HepG2 (cell line): Measurements from ENCODE around the gene ZBED5. TPM values are rescaled to one million over a fixed set of nuclear protein-coding genes. Genes with fewer than 3 reads are reported as not detected.
A peak's percentile ranks its signal among the peaks of the same experiment; 100 is the strongest.

ENCODE experiments used
- ATRX ChIP-seq: sonication (generic); formaldehyde crosslinking; IDR thresholded peaks from 2 replicates; pipeline ENCODE4 v1.4.0; 2020; ENCODE audit warnings: missing genetic modification reagents, borderline replicate concordance
- ETV6 ChIP-seq: sonication (generic); formaldehyde crosslinking; conservative IDR thresholded peaks from 2 replicates; pipeline ENCODE4 v1.4.0; 2020; ENCODE audit warnings: missing genetic modification reagents
- GATA4 ChIP-seq: sonication (generic); IDR thresholded peaks from 2 replicates; pipeline ENCODE4 v1.6.1; 2016; ENCODE audit warnings: antibody characterized with exemption, low read depth, borderline replicate concordance
- GATAD1 ChIP-seq: IDR thresholded peaks from 2 replicates; pipeline ENCODE4 v1.6.1; 2016; ENCODE audit warnings: missing genetic modification reagents, missing compliant biosample characterization
- KDM2A ChIP-seq: sonication (generic); formaldehyde crosslinking; IDR thresholded peaks from 2 replicates; pipeline ENCODE4 v1.4.0; 2020; ENCODE audit warnings: low read depth, missing genetic modification reagents, borderline replicate concordance
- KDM4B ChIP-seq: sonication (generic); formaldehyde crosslinking; IDR thresholded peaks from 2 replicates; pipeline ENCODE4 v1.4.0; 2020; ENCODE audit warnings: missing genetic modification reagents
- KLF11 ChIP-seq: IDR thresholded peaks from 2 replicates; pipeline ENCODE4 v1.6.1; 2016; ENCODE audit warnings: missing compliant biosample characterization
- MBNL3 ChIP-seq: fragments of 250-450 bp; sonication (Bioruptor Pico); conservative IDR thresholded peaks from 2 replicates; pipeline ENCODE4 v1.8.0; 2022; ENCODE audit warnings: mild to moderate bottlenecking, inconsistent platforms
- NFKBIZ ChIP-seq: IDR thresholded peaks from 2 replicates; pipeline ENCODE4 v1.6.1; 2018; ENCODE audit warnings: missing genetic modification reagents, missing compliant biosample characterization
- SP1 ChIP-seq, 2 experiments: fragments of 450-650 bp in 1 of 2; sonication (generic) in 1 of 2; formaldehyde crosslinking in 1 of 2; IDR thresholded peaks; 2 replicates each; pipeline versions ENCODE4 v1.4.0 to v1.6.1; 2016 to 2020; ENCODE audit warnings: missing genetic modification reagents in 1 of 2
- SRSF1 ChIP-seq: fragments of 200-400 bp; formaldehyde crosslinking; optimal IDR thresholded peaks from 2 replicates; pipeline ENCODE3; 2017; ENCODE audit warnings: mild to moderate bottlenecking, low read depth, low read length, moderate library complexity
- STAG1 ChIP-seq: sonication (generic); formaldehyde crosslinking; IDR thresholded peaks from 2 replicates; pipeline ENCODE4 v1.4.0; 2020; ENCODE audit warnings: missing genetic modification reagents
- TCF12 ChIP-seq, 2 experiments: fragments of 450-650 bp in 1 of 2; sonication (generic) in 1 of 2; formaldehyde crosslinking in 1 of 2; IDR thresholded peaks; 2 replicates each; pipeline versions ENCODE4 v1.6.1 to v1.8.0; 2017 to 2022; ENCODE audit warnings: antibody characterized with exemption in 1 of 2, mild to moderate bottlenecking in 1 of 2, missing genetic modification reagents in 1 of 2, moderate library complexity in 1 of 2
- THAP8 ChIP-seq: sonication (generic); formaldehyde crosslinking; IDR thresholded peaks from 2 replicates; pipeline ENCODE4 v1.5.1; 2020; ENCODE audit warnings: missing genetic modification reagents, mild to moderate bottlenecking, borderline replicate concordance
- THYN1 ChIP-seq: sonication (generic); formaldehyde crosslinking; IDR thresholded peaks from 2 replicates; pipeline ENCODE4 v1.8.1; 2023; ENCODE audit warnings: low read depth, mild to moderate bottlenecking, moderate library complexity, missing genetic modification reagents, borderline replicate concordance
- TOE1 ChIP-seq: sonication (generic); formaldehyde crosslinking; IDR thresholded peaks from 2 replicates; pipeline ENCODE4 v1.4.0; 2020; ENCODE audit warnings: mild to moderate bottlenecking, missing genetic modification reagents
- ZBTB3 ChIP-seq: sonication (generic); formaldehyde crosslinking; IDR thresholded peaks from 2 replicates; pipeline ENCODE4 v1.4.0; 2020; ENCODE audit warnings: low read depth, mild to moderate bottlenecking, moderate library complexity, missing genetic modification reagents, borderline replicate concordance
- ZBTB8A ChIP-seq: sonication (generic); formaldehyde crosslinking; IDR thresholded peaks from 2 replicates; pipeline ENCODE4 v1.4.0; 2020; ENCODE audit warnings: mild to moderate bottlenecking, low read depth, missing genetic modification reagents, borderline replicate concordance
- ZC3H13 ChIP-seq: sonication (generic); formaldehyde crosslinking; IDR thresholded peaks from 2 replicates; pipeline ENCODE4 v1.8.1; 2023; ENCODE audit warnings: mild to moderate bottlenecking, missing genetic modification reagents, moderate library complexity
- ZNF510 ChIP-seq: sonication (generic); formaldehyde crosslinking; IDR thresholded peaks from 2 replicates; pipeline ENCODE4 v1.4.0; 2020; ENCODE audit warnings: low read depth, mild to moderate bottlenecking, missing genetic modification reagents
- ZNF644 ChIP-seq: IDR thresholded peaks from 2 replicates; pipeline ENCODE4 v1.6.1; 2016; ENCODE audit warnings: low read depth
- ZNF672 ChIP-seq: sonication (generic); formaldehyde crosslinking; IDR thresholded peaks from 2 replicates; pipeline ENCODE4 v1.8.1; 2022; ENCODE audit warnings: missing genetic modification reagents
- ZNF713 ChIP-seq: sonication (generic); formaldehyde crosslinking; IDR thresholded peaks from 2 replicates; pipeline ENCODE4 v1.4.0; 2020; ENCODE audit warnings: mild to moderate bottlenecking, missing genetic modification reagents
- polyA plus RNA-seq, 8 experiments: library from polyadenylated mRNA; depleted of rRNA in 3 of 8; stranded (reverse) in 7 of 8; unstranded in 1 of 8; fragments of >200 nt; fragmentation: Illumina TruSeq in 4 of 8; extraction: Trizol in 4 of 8; gene quantifications; 2 replicates each; pipeline versions ENCODE4 v1.2.1 to v1.2.3, GENCODE V29; 2011 to 2016; ENCODE audit warnings: low read depth in 4 of 8, missing spikeins in 1 of 8, mixed read lengths in 1 of 8; ENCODE audit not compliant: insufficient read depth in 1 of 8
- total RNA-seq, 5 experiments: library from RNA; depleted of rRNA; stranded (reverse); fragments of >200 nt; fragmentation: Illumina TruSeq; extraction: Trizol; gene quantifications; 2 replicates each; pipeline ENCODE4 v1.2.3, GENCODE V29; 2016; ENCODE audit warnings: low read depth in 1 of 5
- TF ChIP-seq, protein P1 (sequence below): sonication (generic); formaldehyde crosslinking; IDR thresholded peaks from 2 replicates; pipeline ENCODE4 v1.5.1; 2020; ENCODE audit warnings: mild to moderate bottlenecking, missing genetic modification reagents, borderline replicate concordance
- TF ChIP-seq, protein P2 (sequence below): sonication (generic); formaldehyde crosslinking; IDR thresholded peaks from 2 replicates; pipeline ENCODE4 v1.4.0; 2020; ENCODE audit warnings: missing genetic modification reagents
- TF ChIP-seq, protein P3 (sequence below): sonication (generic); formaldehyde crosslinking; IDR thresholded peaks from 2 replicates; pipeline ENCODE4 v1.8.0; 2022; ENCODE audit warnings: missing genetic modification reagents, mild to moderate bottlenecking, inconsistent platforms, borderline replicate concordance

ZBED5 gene
- total and polyA plus RNA-seq, 2 of the 13 experiments (the other 11 are each of a cell fraction or from before 2014, with no cell fraction given): 18.2 to 38.6 TPM

DNA sequence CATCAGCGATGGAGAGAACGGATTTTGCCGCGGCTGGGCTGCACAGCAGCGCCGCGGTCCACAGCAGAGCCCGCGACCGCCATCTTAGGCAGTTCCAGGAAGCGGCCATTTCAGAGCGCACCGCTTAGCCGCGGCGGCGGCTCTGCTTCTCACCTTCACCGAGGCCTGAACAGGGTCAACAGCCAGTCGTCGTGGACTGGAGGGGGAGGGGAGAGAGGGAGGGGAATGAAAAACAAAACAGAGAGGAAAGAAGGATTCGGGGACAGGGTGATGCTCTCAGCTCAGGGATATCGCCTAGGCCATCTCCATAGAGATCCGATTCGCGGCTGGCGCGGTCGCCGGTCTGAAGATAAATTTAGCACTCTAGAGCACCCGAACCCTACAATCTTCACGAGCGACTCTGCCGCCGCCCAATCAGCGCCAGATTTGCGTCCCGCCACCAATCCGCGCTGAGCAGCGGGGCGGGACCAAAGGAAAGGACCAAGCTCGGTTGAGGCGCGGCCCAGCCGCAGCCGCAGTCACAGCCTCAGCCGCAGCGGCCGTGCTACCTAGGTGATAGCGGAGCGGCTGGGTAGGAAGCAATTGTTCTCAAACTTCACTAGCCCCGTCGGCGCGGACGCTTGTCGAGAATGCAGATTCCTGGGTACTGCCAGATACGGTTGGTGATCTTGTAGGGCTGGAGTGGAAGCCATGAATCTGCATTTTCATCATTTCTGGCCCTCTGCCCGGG is at the start of gene ZBED5 (continued):
- 0 out of 2 replicates have a peak, but pooled peaks have one; percentile 21 for TF ChIP-seq NFKBIZ (CRISPR knock-in tag)
- 0 out of 2 replicates have a peak, but pooled peaks have one; percentile 10 for TF ChIP-seq ZNF713 (CRISPR knock-in tag)
- TF ChIP-seq SP1 (IDR thresholded peaks at IDR 0.05): no peak
- TF ChIP-seq SP1 (CRISPR knock-in tag; IDR thresholded peaks at IDR 0.05): peak; percentile 41; the same call in 1 of the 2 replicates
- TF ChIP-seq TOE1 (CRISPR knock-in tag): no peak
- peak; percentile 71; the same call in 1 of the 2 replicates for TF ChIP-seq KLF11
- peak; percentile 19; the same call in 1 of the 2 replicates for TF ChIP-seq ETV6 (CRISPR knock-in tag)
- no peak for TF ChIP-seq TCF12 (IDR thresholded peaks at IDR 0.05)
- no peak for TF ChIP-seq TCF12 (CRISPR knock-in tag; IDR thresholded peaks at IDR 0.05)
- TF ChIP-seq GATA4: 0 out of 2 replicates have a peak, but pooled peaks have one; percentile 11
- no peak for TF ChIP-seq KDM4B (CRISPR knock-in tag)
- TF ChIP-seq ZNF644 (CRISPR knock-in tag): no peak
- TF ChIP-seq ZNF510 (CRISPR knock-in tag): no peak; the same call in 1 of the 2 replicates
- TF ChIP-seq, protein P1, sequence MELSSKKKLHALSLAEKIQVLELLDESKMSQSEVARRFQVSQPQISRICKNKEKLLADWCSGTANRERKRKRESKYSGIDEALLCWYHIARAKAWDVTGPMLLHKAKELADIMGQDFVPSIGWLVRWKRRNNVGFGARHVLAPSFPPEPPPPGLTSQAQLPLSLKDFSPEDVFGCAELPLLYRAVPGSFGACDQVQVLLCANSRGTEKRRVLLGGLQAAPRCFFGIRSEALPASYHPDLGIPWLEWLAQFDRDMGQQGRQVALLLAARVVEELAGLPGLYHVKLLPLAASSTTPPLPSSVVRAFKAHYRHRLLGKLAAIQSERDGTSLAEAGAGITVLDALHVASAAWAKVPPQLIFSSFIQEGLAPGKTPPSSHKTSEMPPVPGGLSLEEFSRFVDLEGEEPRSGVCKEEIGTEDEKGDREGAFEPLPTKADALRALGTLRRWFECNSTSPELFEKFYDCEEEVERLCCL (CRISPR knock-in tag): no peak
- TF ChIP-seq, protein P2, sequence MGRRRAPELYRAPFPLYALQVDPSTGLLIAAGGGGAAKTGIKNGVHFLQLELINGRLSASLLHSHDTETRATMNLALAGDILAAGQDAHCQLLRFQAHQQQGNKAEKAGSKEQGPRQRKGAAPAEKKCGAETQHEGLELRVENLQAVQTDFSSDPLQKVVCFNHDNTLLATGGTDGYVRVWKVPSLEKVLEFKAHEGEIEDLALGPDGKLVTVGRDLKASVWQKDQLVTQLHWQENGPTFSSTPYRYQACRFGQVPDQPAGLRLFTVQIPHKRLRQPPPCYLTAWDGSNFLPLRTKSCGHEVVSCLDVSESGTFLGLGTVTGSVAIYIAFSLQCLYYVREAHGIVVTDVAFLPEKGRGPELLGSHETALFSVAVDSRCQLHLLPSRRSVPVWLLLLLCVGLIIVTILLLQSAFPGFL (CRISPR knock-in tag): no peak
- no peak for TF ChIP-seq ATRX (CRISPR knock-in tag)
- no peak for TF ChIP-seq STAG1
- TF ChIP-seq ZBTB8A (CRISPR knock-in tag): no peak
- TF ChIP-seq MBNL3: no peak
- peak; percentile 71 for TF ChIP-seq GATAD1 (CRISPR knock-in tag)
- TF ChIP-seq, protein P3, sequence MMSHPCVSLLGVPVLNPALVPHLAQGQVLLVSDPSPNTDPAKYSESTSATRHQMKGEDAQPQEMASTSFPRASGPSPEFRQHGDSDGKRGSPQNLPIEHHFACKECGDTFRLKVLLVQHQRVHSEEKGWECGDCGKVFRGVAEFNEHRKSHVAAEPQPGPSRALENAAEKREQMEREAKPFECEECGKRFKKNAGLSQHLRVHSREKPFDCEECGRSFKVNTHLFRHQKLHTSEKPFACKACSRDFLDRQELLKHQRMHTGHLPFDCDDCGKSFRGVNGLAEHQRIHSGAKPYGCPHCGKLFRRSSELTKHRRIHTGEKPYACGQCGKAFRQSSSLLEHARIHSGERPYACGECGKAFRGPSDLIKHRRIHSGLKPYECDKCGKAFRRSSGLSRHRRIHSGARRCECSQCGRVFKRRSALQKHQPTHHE (CRISPR knock-in tag): no peak
- TF ChIP-seq ZNF672 (CRISPR knock-in tag): no peak
- no peak for TF ChIP-seq ZBTB3
- TF ChIP-seq KDM2A (CRISPR knock-in tag): peak; percentile 69; the same call in 1 of the 2 replicates
- peak; percentile 89 for TF ChIP-seq SRSF1
- peak; percentile 20; the same call in 1 of the 2 replicates for TF ChIP-seq ZC3H13 (CRISPR knock-in tag)
- no peak for TF ChIP-seq THYN1 (CRISPR knock-in tag)
- TF ChIP-seq THAP8 (CRISPR knock-in tag): no peak
